ENCODE data around the gene DDI2.

Gene DDI2

GRCh38 chr1:15616373-15617172, 685 bp upstream of the DDI2 start (continued):
- peak; percentile 74 for TF ChIP-seq ZNF501 (tag by site-specific recombination; IDR thresholded peaks at IDR 0.05)
- TF ChIP-seq, protein P1, sequence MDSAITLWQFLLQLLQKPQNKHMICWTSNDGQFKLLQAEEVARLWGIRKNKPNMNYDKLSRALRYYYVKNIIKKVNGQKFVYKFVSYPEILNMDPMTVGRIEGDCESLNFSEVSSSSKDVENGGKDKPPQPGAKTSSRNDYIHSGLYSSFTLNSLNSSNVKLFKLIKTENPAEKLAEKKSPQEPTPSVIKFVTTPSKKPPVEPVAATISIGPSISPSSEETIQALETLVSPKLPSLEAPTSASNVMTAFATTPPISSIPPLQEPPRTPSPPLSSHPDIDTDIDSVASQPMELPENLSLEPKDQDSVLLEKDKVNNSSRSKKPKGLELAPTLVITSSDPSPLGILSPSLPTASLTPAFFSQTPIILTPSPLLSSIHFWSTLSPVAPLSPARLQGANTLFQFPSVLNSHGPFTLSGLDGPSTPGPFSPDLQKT (IDR thresholded peaks at IDR 0.05; ENCODE audit: borderline replicate concordance, low read depth, low read length): no peak
- no peak for TF ChIP-seq ZNF558 (tag by site-specific recombination; IDR thresholded peaks at IDR 0.05)
- TF ChIP-seq GLI2 (tag by site-specific recombination; IDR thresholded peaks at IDR 0.05; ENCODE audit: borderline replicate concordance, low read depth): no peak
- TF ChIP-seq, protein P2, sequence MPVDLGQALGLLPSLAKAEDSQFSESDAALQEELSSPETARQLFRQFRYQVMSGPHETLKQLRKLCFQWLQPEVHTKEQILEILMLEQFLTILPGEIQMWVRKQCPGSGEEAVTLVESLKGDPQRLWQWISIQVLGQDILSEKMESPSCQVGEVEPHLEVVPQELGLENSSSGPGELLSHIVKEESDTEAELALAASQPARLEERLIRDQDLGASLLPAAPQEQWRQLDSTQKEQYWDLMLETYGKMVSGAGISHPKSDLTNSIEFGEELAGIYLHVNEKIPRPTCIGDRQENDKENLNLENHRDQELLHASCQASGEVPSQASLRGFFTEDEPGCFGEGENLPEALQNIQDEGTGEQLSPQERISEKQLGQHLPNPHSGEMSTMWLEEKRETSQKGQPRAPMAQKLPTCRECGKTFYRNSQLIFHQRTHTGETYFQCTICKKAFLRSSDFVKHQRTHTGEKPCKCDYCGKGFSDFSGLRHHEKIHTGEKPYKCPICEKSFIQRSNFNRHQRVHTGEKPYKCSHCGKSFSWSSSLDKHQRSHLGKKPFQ (tag by site-specific recombination; IDR thresholded peaks at IDR 0.05): no peak
- TF ChIP-seq HOXC10 (CRISPR knock-in tag; IDR thresholded peaks at IDR 0.05): no peak
- 0 out of 2 replicates have a peak, but pooled peaks have one; percentile 24 for TF ChIP-seq ZBTB48 (tag by site-specific recombination; IDR thresholded peaks at IDR 0.05)
- TF ChIP-seq ZNF621 (tag by site-specific recombination; IDR thresholded peaks at IDR 0.05): no peak
- peak; percentile 33; the same call in 1 of the 2 replicates for TF ChIP-seq OSR2 (tag by site-specific recombination; IDR thresholded peaks at IDR 0.05)
- TF ChIP-seq ZNF623 (tag by site-specific recombination; IDR thresholded peaks at IDR 0.05): 0 out of 2 replicates have a peak, but pooled peaks have one; percentile 15
- TF ChIP-seq ZNF624 (tag by site-specific recombination; IDR thresholded peaks at IDR 0.05): no peak
- TF ChIP-seq ZNF560 (tag by site-specific recombination; IDR thresholded peaks at IDR 0.05; ENCODE audit: borderline replicate concordance): no peak
- TF ChIP-seq OVOL3 (tag by site-specific recombination; IDR thresholded peaks at IDR 0.05): no peak
- no peak for TF ChIP-seq ZNF530 (tag by site-specific recombination; IDR thresholded peaks at IDR 0.05; ENCODE audit: low read depth)
- no peak for TF ChIP-seq ZNF707 (tag by site-specific recombination; IDR thresholded peaks at IDR 0.05)
- no peak for TF ChIP-seq REPIN1 (tag by site-specific recombination; IDR thresholded peaks at IDR 0.05; ENCODE audit: low read depth)
- TF ChIP-seq, protein P3, sequence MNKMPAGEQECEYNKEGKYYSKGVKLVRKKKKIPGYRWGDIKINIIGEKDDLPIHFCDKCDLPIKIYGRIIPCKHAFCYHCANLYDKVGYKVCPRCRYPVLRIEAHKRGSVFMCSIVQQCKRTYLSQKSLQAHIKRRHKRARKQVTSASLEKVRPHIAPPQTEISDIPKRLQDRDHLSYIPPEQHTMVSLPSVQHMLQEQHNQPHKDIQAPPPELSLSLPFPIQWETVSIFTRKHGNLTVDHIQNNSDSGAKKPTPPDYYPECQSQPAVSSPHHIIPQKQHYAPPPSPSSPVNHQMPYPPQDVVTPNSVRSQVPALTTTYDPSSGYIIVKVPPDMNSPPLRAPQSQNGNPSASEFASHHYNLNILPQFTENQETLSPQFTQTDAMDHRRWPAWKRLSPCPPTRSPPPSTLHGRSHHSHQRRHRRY (tag by site-specific recombination; IDR thresholded peaks at IDR 0.05): no peak
- no peak for TF ChIP-seq ZNF223 (tag by site-specific recombination; IDR thresholded peaks at IDR 0.05)
- TF ChIP-seq BCL11B (tag by site-specific recombination; IDR thresholded peaks at IDR 0.05; ENCODE audit: low read depth): no peak
- peak; percentile 92 for TF ChIP-seq EGR2 (tag by site-specific recombination; IDR thresholded peaks at IDR 0.05; ENCODE audit: low read depth)
- TF ChIP-seq MYNN (tag by site-specific recombination; IDR thresholded peaks at IDR 0.05; ENCODE audit: borderline replicate concordance): no peak
- TF ChIP-seq, protein P4, sequence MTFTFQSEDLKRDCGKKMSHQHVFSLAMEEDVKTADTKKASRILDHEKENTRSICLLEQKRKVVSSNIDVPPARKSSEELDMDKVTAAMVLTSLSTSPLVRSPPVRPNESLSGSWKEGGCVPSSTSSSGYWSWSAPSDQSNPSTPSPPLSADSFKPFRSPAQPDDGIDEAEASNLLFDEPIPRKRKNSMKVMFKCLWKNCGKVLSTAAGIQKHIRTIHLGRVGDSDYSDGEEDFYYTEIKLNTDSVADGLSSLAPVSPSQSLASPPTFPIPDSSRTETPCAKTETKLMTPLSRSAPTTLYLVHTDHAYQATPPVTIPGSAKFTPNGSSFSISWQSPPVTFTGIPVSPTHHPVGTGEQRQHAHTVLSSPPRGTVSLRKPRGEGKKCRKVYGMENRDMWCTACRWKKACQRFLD (tag by site-specific recombination; IDR thresholded peaks at IDR 0.05): no peak
- no peak for TF ChIP-seq ZNF10 (tag by site-specific recombination; IDR thresholded peaks at IDR 0.05)
- no peak for TF ChIP-seq ZNF514 (tag by site-specific recombination; IDR thresholded peaks at IDR 0.05)
- TF ChIP-seq, protein P5, sequence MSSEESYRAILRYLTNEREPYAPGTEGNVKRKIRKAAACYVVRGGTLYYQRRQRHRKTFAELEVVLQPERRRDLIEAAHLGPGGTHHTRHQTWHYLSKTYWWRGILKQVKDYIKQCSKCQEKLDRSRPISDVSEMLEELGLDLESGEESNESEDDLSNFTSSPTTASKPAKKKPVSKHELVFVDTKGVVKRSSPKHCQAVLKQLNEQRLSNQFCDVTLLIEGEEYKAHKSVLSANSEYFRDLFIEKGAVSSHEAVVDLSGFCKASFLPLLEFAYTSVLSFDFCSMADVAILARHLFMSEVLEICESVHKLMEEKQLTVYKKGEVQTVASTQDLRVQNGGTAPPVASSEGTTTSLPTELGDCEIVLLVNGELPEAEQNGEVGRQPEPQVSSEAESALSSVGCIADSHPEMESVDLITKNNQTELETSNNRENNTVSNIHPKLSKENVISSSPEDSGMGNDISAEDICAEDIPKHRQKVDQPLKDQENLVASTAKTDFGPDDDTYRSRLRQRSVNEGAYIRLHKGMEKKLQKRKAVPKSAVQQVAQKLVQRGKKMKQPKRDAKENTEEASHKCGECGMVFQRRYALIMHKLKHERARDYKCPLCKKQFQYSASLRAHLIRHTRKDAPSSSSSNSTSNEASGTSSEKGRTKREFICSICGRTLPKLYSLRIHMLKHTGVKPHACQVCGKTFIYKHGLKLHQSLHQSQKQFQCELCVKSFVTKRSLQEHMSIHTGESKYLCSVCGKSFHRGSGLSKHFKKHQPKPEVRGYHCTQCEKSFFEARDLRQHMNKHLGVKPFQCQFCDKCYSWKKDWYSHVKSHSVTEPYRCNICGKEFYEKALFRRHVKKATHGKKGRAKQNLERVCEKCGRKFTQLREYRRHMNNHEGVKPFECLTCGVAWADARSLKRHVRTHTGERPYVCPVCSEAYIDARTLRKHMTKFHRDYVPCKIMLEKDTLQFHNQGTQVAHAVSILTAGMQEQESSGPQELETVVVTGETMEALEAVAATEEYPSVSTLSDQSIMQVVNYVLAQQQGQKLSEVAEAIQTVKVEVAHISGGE (tag by site-specific recombination; conservative IDR thresholded peaks at IDR 0.05; ENCODE audit: low read depth): 0 out of 2 replicates have a peak, but pooled peaks have one; percentile 36
- no peak for TF ChIP-seq ZNF658 (tag by site-specific recombination; IDR thresholded peaks at IDR 0.05)
- TF ChIP-seq, protein P6, sequence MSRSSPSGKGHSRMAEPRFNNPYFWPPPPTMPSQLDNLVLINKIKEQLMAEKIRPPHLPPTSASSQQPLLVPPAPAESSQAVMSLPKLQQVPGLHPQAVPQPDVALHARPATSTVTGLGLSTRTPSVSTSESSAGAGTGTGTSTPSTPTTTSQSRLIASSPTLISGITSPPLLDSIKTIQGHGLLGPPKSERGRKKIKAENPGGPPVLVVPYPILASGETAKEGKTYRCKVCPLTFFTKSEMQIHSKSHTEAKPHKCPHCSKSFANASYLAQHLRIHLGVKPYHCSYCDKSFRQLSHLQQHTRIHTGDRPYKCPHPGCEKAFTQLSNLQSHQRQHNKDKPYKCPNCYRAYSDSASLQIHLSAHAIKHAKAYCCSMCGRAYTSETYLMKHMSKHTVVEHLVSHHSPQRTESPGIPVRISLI (tag by site-specific recombination; IDR thresholded peaks at IDR 0.05): no peak
- no peak for TF ChIP-seq ZNF211 (tag by site-specific recombination; IDR thresholded peaks at IDR 0.05; ENCODE audit: low read depth)
- 0 out of 2 replicates have a peak, but pooled peaks have one; percentile 23 for TF ChIP-seq ZFP69B (tag by site-specific recombination; IDR thresholded peaks at IDR 0.05)
- no peak for TF ChIP-seq GLI4 (tag by site-specific recombination; IDR thresholded peaks at IDR 0.05)
- no peak for TF ChIP-seq KLF8 (tag by site-specific recombination; IDR thresholded peaks at IDR 0.05)
- TF ChIP-seq HOXD13 (CRISPR knock-in tag; IDR thresholded peaks at IDR 0.05; ENCODE audit: borderline replicate concordance): no peak
